Measurements from ENCODE around the gene GFY.

Gene GFY

GRCh38 chr19:49407482-49408015 lies 17.6 kb upstream of the GFY start:
- TF ChIP-seq, protein P1, sequence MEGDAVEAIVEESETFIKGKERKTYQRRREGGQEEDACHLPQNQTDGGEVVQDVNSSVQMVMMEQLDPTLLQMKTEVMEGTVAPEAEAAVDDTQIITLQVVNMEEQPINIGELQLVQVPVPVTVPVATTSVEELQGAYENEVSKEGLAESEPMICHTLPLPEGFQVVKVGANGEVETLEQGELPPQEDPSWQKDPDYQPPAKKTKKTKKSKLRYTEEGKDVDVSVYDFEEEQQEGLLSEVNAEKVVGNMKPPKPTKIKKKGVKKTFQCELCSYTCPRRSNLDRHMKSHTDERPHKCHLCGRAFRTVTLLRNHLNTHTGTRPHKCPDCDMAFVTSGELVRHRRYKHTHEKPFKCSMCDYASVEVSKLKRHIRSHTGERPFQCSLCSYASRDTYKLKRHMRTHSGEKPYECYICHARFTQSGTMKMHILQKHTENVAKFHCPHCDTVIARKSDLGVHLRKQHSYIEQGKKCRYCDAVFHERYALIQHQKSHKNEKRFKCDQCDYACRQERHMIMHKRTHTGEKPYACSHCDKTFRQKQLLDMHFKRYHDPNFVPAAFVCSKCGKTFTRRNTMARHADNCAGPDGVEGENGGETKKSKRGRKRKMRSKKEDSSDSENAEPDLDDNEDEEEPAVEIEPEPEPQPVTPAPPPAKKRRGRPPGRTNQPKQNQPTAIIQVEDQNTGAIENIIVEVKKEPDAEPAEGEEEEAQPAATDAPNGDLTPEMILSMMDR (IDR thresholded peaks at IDR 0.05; ENCODE audit: low read depth, low read length, missing control alignments) = no peak
- no peak overlapping the region for H3K4me3 ChIP-seq (ENCODE audit: low read depth, low read length)
- DNase-seq (ENCODE audit: low read depth) = no peak

DNA sequence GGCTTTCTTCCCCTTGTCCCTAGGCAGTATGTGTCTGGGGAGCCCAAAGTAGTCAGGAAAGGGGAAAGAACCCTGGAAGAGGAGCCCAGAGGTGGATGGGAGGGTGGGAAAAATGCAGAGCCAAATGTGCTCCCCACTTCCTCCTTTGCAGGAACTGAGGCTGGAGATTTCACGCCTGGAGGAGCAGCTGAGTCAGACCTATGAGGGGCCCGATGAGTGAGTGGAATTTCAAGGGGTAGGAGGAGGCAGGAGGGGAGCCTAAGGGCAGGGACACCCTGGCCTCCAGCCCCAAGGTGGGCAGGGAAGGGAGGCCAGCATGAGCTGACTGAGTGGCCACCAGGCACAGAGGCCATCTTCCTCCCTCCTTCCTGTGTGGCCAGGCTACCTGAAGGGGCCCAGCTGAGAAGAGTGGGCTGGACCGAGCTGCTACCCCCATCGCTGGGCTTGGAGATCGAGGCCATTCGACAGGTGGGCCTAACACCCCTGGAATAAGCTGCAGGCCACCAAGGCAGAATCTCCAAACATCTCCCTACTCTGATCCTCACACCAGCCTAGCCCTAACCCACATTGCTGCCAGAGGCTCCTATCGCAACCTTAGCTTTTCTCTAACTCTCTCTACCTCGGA lies 16.3 kb upstream of the GFY start:
- DNase-seq (ENCODE audit: low read depth) = no peak
- H3K4me3 ChIP-seq (ENCODE audit: low read depth, low read length) = peak overlapping the region; percentile 0; the same call in 1 of the 2 replicates
- TF ChIP-seq, protein P1 (IDR thresholded peaks at IDR 0.05; ENCODE audit: low read depth, low read length, missing control alignments) = no peak

GRCh38 chr19:49409441-49410029 lies 15.7 kb upstream of the GFY start:
- TF ChIP-seq, protein P1 (IDR thresholded peaks at IDR 0.05; ENCODE audit: low read depth, low read length, missing control alignments) = no peak
- peak; percentile 42 for DNase-seq (ENCODE audit: low read depth)
- peak overlapping the region; percentile 0; the same call in 1 of the 2 replicates for H3K4me3 ChIP-seq (ENCODE audit: low read depth, low read length)

DNA sequence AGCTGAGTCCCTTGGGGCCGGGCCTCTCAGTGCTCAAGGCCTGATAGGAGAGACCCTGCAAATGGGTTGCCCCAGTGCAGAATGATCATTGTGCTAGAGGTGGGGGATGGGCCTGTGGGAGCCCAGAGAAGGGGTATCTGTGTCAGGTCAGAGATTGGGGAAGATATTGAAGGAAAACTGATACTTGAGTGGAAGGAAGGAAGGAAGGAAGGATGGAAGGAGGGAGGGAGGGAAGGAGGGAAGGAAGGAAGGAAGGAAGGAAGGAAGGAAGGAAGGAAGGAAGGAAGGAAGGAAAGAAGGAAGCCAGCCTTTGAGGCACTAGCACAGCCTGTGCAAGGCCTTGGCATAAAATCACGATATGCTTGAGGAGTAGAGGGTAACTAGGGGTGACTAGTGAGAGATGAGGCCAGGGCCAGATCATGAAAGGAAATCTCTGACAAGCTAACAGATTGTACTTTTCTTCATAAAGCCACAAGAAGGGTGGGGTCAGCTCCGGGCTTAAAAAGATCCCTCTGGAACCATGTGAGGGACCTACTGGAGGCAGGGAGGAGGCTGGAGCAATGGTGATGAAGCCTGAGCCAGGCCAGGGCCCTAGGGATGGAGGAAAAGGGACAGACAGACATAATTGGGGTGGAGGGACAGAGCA lies 13.4 kb upstream of the GFY start:
- TF ChIP-seq, protein P1 (IDR thresholded peaks at IDR 0.05; ENCODE audit: low read depth, low read length, missing control alignments) = no peak
- no peak for DNase-seq (ENCODE audit: low read depth)
- H3K4me3 ChIP-seq (ENCODE audit: low read depth, low read length) = no peak overlapping the region

GRCh38 chr19:49413348-49413747 lies 11.8 kb upstream of the GFY start:
- H3K4me3 ChIP-seq (ENCODE audit: low read depth, low read length) = no peak overlapping the region
- TF ChIP-seq, protein P1 (IDR thresholded peaks at IDR 0.05; ENCODE audit: low read depth, low read length, missing control alignments) = no peak
- no peak for DNase-seq (ENCODE audit: low read depth)

DNA sequence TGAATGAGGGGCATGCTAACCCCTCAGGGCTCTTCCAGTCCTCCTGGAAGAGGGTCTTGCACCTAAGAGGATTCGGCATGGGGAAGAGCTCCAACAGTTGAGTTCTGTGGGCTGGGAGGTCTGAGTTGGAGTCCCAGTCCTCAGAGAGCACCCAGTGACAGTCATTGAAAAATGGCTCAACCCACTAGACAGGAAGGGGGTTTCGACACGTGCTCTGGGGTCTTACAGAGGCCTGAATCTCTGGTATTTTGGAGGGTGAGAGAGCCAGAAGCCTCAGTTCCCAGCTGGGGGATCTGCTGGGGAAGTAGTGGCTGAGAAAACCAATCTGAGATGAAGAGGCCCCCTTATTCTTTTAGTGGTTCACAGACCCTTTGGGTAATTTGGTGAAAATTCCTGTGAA lies 10.9 kb upstream of the GFY start:
- DNase-seq (ENCODE audit: low read depth) = no peak
- H3K4me3 ChIP-seq (ENCODE audit: low read depth, low read length) = no peak overlapping the region
- TF ChIP-seq, protein P1 (IDR thresholded peaks at IDR 0.05; ENCODE audit: low read depth, low read length, missing control alignments) = no peak

All from GM12864 (cell line).